NCI-H82 treated with DMSO at 0.1 percent for 48 hours (cell line): ENCODE results near the gene OR9A2.

Experiments used
- DNase-seq: peaks from one replicate; lab custom pipeline; 2025; ENCODE audit not compliant: unreplicated experiment; lab: John Stamatoyannopoulos, UW

Gene OR9A2

DNA sequence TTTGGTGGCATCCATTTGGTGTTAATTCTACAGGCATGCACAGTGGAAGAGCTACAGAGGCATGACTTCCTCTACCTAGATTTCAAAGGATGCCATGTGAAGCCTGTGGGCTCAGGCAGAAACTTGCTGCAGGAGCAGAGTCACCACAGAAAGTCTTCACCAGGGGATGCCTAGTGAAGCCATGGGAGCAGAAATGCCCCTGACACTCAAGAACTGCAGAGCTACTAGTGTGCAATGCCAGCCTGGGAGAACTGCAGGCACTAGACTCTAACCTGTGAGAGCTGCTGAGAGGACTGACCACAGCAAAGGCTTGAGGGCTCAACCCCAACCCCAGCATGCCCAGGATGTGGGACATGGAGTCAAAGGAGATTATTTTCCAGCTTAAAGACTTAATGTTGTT, 3.9 kb downstream of the OR9A2 start:
- no peak for DNase-seq

GRCh38 chr7:143018931-143019330, 8.0 kb downstream of the OR9A2 start:
- DNase-seq, result no peak

- no peak for DNase-seq
Observed at GRCh38 chr7:143016996-143017395, 9.9 kb downstream of the OR9A2 start.

- no peak for DNase-seq
Observed at GRCh38 chr7:143015926-143016490, 10.9 kb downstream of the OR9A2 start.

DNA sequence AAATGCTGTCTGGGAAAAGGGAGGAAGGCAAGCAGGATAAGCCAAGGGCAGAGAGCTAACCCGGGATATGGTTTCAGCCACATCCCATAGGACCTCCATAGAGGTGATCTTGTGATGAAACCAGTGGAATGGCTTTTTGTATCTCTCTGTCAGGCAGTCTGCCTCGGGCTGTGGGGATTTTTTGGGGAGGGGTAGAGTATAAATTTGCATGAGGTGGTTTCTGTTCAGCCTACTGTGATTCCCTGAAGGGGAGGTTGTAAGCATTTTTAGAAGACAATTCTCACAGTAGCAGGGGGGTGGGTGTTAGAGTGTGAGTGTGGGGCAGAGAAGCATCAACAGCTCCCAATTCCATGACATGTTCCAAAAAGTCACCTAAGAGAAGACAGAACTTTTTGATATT, 11.8 kb downstream of the OR9A2 start:
- no peak for DNase-seq

GRCh38 chr7:143013893-143014292, 13.0 kb downstream of the OR9A2 start:
- DNase-seq, result no peak

GRCh38 chr7:143013473-143013872, 13.5 kb downstream of the OR9A2 start:
- DNase-seq, result peak; percentile 54

DNA sequence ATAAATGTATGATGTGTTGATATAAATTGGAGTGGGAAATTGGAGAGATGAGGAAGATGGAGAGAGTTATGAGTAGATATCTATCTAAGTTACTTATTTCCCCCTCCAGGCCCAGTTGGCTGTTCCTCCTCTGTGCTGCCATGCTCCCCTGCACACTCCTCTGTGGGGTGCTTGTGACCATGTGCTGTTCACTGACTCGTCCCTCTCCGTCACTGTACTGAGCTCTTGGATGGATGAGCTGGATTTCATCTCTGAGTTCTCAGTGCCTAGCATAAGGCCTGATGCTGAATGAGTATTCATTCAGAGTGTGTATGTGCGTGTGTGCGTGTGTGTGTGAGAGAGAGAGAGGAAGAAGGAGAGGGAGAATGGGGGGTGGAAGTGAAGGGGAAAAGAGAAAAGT, 14.5 kb downstream of the OR9A2 start:
- DNase-seq, result no peak

GRCh38 chr7:143012001-143012400, 14.9 kb downstream of the OR9A2 start:
- no peak for DNase-seq

DNA sequence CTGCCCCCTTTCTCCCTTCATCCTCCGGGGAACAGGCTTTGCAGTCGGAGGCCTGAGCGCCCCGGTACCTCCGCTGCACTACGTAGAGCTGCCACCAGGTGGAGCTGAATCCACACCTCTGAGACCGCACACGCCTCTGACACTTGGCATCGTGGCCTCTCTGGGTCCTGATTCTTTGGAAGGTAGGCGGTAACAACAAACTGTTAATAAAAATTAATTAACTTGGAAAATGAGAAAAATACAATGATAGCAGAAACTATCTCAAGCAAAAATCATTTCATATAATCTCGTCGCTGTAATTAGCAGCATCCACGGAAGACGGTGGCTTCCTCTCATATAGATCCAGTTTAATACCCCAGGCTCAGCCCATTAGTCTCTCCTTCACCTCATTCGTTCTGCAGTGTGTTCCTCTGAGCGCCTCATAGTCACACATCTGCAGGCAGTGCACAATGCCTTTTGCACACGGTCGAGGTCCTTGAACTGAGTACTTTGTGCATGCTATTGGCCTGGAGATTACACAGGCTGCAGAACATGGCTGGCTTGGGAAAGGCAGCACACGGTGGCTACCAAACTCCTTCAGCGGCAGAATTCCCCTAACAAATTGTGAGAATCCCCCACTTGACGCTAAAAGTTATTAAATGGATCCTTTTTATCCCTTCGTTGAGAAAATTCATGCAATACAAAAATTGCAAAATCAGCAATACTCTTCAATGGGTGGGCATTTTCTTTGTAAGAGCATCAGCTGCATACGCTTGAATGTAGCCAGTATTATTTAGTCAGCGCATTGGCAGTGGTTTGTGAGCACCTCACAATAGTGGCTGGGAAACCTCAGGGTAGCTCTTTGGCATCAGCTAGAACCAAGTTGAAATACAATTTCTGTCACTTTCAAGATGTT, 18.7 kb downstream of the OR9A2 start:
- peak; percentile 40 for DNase-seq

DNA sequence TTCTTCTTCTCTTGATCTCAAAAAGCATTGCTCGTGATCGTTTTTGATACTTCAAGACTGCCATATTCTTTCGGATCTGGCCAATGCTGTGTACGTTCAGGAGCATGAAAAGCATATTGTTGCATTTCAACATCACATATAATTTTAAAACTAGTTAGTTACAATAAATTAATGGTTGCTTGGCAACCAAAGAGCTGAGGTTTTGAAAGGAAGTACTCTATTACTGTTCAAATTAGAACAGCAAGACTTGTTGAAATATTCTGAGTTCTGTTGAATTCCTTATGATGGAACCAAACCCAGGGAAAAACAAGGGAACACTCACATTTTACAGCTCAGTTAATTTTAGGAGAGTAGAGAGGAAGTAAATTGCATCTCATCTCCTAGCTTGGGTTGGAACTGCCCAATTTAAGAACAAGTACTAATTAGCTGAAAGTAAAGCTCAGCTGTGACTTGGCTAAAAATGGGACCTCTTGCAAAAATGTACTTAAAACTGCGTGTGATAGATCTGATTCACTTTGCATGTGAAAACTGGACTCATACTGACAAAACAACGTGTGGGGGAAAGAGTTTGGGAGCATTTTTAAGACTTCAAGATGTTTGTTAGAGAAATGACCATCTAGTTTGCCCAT, 21.2 kb downstream of the OR9A2 start:
- DNase-seq, result no peak

- DNase-seq, result peak; percentile 53
Observed at GRCh38 chr7:143003393-143004051, 23.4 kb downstream of the OR9A2 start.

DNA sequence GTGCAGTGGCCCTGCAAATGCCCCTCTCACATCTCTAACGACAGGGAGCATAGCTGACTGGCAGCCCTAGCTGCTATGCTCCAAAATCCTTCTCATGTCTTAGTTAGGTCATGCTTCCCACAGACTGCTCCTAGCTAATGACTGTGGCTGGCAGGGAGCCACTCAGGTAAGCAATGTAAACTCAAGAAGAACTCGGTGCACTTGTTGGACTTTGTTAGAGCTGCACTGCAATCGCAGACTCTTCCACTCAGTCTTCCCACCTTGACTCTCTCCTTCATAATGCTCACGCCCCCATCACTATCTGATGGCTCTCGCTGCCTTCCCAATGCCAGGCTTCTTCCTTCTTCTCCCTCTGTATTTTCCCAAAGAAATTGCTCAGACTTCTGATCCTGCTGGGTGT, 24.0 kb downstream of the OR9A2 start:
- no peak for DNase-seq

- DNase-seq, result no peak
Observed at GRCh38 chr7:143002106-143002505, 24.8 kb downstream of the OR9A2 start.

DNA sequence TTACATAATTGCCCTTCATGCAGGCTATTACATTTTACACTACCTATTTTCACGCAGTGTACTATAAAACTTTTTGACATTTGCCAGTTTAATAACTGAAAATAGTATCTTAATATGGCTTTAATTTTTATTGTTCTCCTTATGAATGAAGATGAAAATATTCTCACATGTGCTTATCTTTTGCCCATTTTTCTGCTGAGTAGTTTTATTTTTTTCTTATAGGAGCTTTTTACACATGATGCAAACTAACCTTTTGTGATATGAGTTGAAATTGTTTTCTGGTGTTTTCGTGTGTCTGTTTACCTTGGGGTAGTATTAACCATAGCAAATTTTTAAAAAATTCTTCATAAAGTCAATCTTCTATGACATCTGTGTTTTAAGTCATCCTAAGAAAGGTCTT, 26.3 kb downstream of the OR9A2 start:
- DNase-seq, result no peak

- no peak for DNase-seq
Observed at GRCh38 chr7:142999793-143000192, 27.1 kb downstream of the OR9A2 start.

- no peak for DNase-seq
Observed at GRCh38 chr7:142998966-142999365, 28.0 kb downstream of the OR9A2 start.

DNA sequence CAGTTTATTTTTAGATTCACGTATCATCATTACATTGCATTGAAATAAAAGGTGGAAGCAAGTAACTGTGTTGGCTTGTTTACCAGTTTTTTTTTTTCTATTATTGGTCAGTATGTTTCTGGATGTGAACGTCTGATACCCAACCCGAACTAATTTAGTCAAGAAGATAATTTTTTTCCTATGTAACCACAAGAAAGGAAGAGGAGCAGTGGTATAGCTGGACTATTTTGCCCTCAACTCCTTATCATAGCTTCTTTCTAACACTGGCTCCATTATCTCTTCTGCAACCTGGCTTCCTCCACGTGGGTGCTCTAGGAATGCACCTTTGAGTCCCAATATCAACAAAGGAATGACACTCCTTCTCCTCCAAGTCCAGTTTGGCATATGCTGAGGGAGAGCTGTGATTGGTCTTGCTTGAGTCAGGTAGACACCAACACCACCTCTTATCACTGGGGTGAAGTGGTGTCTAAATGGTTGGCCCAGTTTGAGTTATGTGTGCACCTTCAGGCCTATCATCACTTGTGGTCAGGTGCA, 29.4 kb downstream of the OR9A2 start:
- no peak for DNase-seq

DNA sequence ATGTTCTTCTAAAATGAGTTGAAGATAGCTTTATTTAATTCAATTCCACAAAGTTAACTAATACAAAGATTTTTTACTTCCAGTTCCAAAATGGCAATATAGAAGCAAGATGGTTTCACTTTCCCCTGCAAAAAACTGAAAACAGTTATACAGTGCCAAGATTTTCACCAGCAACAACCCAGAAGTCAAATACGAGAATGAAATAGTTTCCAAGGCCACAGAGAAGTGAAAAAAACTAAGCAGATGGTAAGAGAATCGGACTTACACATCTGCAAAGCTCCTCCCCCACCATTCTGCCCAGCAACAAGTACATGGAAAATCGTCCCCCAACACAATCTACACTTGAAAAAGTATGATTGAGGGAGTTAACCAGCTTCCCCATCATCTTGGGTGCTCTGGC, 34.5 kb downstream of the OR9A2 start:
- DNase-seq, result no peak

DNA sequence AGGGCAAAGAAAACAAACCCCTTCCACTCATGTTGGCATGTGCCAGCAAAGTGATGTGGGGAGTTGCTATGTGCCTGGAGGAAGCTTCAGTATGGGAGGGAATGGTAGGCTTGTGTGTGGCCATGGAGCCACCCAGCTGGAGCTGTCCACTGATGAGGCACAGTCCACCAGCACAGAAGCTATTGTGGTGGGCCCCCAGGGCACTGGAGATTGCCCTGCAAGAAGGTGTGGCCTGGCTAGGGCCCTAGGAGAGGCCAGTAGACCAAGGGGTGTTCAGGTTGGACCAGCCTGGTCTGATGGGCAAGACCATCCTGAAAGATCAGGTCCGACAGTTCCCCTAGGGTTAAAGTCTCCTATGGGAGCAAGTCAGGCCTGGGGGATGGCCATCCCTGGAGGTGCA, 42.6 kb downstream of the OR9A2 start:
- no peak for DNase-seq

GRCh38 chr7:142983825-142984224, 43.1 kb downstream of the OR9A2 start:
- DNase-seq, result no peak
